ENCODE data around the gene MUSK. TPM values are rescaled to one million over a fixed set of nuclear protein-coding genes. Genes with fewer than 3 reads are reported as not detected.
"Not testable (repeated sequence)": the region's sequence is repeated elsewhere in the genome, so short reads cannot be mapped to it uniquely, and the experiment has no call there.

Gene MUSK
- total RNA-seq, 1 experiment from 2014 or later: not detected

DNA sequence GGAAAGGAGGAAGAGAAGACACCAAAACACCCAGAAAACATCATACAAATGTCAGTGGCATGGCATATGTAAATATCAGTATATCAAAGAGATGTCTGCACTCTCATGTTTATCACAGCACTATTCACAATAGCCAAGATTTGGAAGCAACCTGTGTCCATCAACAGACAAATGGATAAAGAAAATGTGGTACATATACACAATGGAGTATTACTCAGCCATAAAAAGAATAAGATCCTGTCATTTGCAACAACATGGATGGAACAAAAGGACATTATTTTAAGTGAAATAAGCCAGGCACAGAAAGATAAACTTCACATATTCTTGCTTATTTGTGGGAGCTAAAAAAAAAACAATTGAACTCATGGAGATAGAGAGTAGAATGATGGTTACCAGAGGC is 156.5 kb downstream of the MUSK start:
- in situ Hi-C loops (cut with HindIII; ENCODE audit: low pct_unique_long_range_greater_than_20kb, low sequenced_read_pairs): not testable (repeated sequence)

DNA sequence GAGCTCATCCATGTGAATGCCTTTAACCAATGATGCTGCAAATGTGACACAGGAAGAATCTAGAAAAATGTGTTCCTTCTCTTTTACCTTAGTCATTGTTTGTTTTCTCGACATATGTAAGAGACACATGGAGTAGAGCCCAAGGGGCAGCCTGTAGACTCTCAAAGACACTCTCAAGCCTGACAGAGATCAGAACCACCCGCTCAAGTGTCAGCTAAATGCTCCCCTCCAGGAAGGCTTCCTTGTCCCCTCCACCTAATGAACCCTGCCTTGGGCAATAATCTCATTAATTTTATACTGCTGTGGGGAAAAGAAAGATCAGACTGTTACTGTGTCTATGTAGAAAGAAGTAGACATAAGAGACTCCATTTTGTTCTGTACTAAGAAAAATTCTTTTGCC is 157.4 kb downstream of the MUSK start:
- in situ Hi-C loops (cut with HindIII; ENCODE audit: low pct_unique_long_range_greater_than_20kb, low sequenced_read_pairs): no loop called here
- no peak for DNase-seq (ENCODE audit: low read depth, low spot score)

More for the DNA sequence above, 156.5 kb downstream of the MUSK start:
- not testable (repeated sequence) for DNase-seq (ENCODE audit: low read depth, low spot score)

DNA sequence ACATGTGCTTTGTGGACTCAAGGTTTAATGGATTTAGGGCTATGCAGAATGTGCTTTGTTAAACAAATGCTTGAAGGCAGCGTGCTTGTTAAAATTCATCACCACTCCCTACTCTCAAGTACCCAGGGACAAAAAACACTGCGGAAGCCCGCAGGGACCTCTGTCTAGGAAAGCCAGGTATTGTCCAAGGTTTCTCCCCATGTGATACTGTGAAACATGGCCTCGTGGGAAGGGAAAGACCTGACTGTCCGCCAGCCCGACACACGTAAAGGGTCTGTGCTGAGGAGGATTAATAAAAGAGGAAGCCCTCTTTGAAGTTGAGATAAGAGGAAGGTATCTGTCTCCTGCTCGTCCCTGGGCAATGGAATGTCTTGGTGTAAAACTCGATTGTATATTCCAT is 157.8 kb downstream of the MUSK start:
- in situ Hi-C loops (cut with HindIII; ENCODE audit: low pct_unique_long_range_greater_than_20kb, low sequenced_read_pairs): not testable (repeated sequence)

DNA sequence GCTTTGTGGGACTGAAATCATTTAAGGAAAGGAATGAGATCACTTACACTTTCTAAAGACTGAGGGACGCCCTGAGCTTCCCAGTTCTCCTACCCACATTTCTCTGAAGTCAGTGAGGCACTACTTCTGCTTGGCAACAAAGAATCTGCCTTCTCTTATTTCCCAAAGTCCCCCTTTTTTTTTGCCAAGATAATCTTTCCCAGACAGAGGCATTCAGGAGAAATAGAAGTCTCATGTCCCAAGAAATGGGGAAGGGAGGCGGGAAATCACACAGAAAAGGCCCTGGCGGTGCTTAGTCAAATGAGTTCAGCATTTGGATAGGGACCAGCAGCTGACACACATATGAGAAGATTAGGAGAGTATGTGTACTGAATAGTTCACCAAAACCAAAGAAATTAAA is 159.7 kb downstream of the MUSK start:
- in situ Hi-C loops (cut with HindIII; ENCODE audit: low pct_unique_long_range_greater_than_20kb, low sequenced_read_pairs): no loop called here
- no peak for DNase-seq (ENCODE audit: low read depth, low spot score)

More for the DNA sequence above, 157.8 kb downstream of the MUSK start:
- not testable (repeated sequence) for DNase-seq (ENCODE audit: low read depth, low spot score)

DNA sequence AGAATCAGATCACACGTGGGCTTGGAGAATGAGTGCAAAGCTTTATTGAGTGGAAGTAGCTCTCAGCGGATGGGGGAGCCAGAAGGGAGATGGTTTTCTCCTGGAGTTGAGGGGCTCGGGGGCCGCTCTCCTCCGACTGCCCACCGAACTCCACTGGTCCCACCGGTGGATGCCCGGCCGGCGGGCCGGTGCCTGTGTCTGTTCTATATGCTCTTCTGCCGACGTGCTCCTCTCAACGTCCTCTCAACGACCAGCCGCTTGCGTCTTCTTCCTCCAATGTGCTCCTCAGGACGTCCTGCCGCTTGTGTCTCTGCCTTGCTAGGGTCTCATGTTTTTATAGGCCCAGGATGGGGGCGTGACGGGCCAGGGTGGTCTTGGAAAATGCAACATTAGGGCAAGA is 161.9 kb downstream of the MUSK start:
- no peak for DNase-seq (ENCODE audit: low read depth, low spot score)
- in situ Hi-C loops (cut with HindIII; ENCODE audit: low pct_unique_long_range_greater_than_20kb, low sequenced_read_pairs): no loop called here

DNA sequence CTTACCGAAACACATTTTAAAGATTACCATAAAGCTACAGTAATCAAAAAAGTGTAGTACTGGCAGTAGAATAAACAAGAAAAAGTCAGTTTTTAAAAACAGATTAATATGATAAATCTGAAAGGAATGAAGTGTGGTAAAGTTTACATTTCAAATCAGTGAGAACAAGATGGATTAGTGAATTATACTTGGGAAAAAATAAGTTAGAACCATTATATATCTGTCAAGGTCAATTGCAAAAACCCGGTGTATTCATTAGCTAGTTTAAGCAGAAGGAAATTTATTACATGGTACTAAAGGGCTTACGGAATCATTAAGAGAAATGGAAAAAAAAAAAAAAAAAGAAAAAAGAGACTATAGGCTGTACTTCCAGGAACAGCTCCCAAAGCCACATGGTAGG is 164.3 kb downstream of the MUSK start:
- in situ Hi-C loops (cut with HindIII; ENCODE audit: low pct_unique_long_range_greater_than_20kb, low sequenced_read_pairs): no loop called here
- DNase-seq (ENCODE audit: low read depth, low spot score): no peak

DNA sequence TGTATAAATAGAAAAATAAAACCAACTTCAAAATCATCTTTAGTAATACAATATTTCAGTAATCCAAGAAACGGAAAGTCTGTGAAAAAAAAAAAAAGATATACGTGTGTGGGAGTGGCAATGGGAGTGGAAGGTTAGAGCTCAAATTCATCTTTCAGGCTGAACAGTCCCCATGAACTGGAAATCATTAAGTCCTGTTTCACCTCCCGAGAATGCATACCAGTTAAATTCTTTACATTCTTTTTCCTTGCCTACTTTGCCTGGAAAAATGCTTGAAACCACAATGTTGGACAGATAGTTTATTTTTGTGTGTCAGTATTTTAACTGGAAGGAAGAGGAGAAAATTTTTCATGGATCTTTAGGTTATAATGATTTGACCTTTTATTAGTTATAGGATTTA is 166.8 kb downstream of the MUSK start:
- in situ Hi-C loops (cut with HindIII; ENCODE audit: low pct_unique_long_range_greater_than_20kb, low sequenced_read_pairs): no loop called here
- DNase-seq (ENCODE audit: low read depth, low spot score): no peak

DNA sequence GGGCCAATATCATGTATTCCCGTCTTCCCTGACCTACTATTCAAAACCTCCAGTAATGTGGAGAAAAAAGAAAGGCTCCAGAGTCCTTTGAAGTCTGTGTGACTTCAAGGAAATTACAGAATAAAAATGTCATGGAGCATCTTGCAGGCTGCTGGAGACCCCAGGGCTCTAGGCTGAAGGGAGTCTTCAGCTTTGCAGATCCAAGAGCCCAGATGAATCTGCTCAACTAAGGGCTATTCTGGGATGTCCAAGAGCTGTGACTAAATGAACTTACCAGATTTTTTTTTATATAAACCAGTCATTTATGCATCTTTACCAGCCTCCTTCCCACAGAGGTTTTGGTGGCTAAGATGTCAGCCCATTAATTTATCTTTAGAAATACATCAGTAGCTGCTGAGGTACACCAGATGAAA is 167.3 kb downstream of the MUSK start:
- in situ Hi-C loops (cut with HindIII; ENCODE audit: low pct_unique_long_range_greater_than_20kb, low sequenced_read_pairs): no loop called here

DNA sequence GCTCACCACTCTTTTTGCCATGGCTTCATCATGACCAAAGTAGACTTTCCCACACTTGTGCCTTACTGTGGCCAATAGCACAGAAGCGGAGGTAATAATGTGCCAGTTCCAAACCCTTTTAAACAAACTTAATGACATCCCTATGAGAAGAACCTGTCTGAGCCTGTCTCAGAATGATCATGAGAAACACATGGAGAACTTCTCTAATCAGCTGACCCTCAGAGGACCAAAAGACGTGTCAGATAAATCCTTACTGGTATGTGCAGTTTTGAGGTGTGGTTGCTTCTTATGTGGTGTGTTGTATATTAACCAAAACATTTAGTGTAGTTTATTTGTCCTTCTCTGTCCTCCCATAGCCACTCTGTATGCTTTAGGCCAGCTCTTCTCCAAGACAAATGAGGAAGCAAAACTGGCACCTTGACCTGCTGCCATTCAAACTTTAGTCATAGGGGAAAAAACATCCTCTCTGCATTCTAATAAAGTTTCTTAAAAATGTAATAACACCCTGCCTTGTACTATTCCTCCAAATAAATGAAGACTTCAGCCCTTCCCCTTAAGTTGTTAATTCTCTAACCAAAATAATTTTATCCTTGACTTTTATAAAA is 168.9 kb downstream of the MUSK start:
- DNase-seq (ENCODE audit: low read depth, low spot score): no peak
- in situ Hi-C loops (cut with HindIII; ENCODE audit: low pct_unique_long_range_greater_than_20kb, low sequenced_read_pairs): no loop called here

More for the DNA sequence above, 167.3 kb downstream of the MUSK start:
- no peak for DNase-seq (ENCODE audit: low read depth, low spot score)

DNA sequence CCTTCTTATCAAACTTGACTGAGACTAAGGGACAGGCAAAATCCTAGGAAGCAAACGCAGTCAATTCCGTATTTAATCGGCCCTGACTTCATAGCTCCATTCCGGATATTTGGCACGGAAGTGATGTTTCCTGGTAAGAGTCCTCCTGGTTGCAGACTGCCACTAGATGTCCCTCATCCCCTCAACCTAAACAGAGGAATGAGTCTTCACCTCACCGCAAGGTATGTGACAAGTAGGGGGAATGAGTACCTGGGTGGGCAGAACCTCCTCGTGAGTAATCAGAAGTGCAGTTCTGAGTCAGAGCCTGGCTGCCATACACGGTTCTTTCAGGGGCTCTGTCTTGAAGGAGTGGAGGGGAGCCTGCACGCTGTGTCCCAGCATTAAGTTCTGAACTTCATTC is 173.6 kb downstream of the MUSK start:
- in situ Hi-C loops (cut with HindIII; ENCODE audit: low pct_unique_long_range_greater_than_20kb, low sequenced_read_pairs): no loop called here
- peak; percentile 11 for DNase-seq (ENCODE audit: low read depth, low spot score)

DNA sequence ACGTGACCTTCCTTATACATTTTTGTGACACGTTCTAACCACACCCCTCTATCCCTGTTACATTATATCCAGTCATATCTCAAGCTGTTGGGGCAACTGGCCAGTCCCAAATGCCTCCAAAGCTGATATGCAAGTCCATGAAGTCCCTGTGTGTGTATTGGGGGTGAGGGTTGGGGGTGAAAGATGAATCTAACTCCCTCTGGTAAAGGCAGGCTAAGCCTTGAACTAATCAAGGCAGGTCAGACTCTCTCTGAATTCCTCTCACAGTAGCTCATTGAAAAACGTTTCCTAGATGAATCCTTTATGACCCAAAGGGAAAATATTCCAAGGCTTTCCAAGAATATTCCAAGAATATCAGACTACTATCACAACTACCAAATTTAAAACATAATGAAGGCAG is 174.4 kb downstream of the MUSK start:
- DNase-seq (ENCODE audit: low read depth, low spot score): no peak
- in situ Hi-C loops (cut with HindIII; ENCODE audit: low pct_unique_long_range_greater_than_20kb, low sequenced_read_pairs): no loop called here

DNA sequence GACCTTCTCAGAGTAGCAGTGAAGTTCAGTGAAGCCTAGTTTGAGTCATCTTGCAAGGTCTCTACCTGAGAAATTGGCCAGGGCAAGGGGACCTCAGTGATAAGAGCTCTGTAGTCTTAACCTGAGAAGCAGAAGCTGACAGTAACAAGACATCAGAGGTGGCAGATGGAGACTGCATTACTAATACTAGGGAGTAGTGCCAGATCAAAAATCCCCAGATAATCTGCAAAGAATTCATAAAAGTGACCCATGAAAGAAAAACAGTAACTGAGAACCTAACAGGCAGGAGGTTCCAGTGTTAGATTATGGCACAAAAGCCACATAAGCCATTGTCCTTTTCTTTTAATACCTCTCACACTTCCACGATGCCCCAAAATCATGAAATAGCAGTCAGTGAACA is 175.5 kb downstream of the MUSK start:
- in situ Hi-C loops (cut with HindIII; ENCODE audit: low pct_unique_long_range_greater_than_20kb, low sequenced_read_pairs): no loop called here
- no peak for DNase-seq (ENCODE audit: low read depth, low spot score)

DNA sequence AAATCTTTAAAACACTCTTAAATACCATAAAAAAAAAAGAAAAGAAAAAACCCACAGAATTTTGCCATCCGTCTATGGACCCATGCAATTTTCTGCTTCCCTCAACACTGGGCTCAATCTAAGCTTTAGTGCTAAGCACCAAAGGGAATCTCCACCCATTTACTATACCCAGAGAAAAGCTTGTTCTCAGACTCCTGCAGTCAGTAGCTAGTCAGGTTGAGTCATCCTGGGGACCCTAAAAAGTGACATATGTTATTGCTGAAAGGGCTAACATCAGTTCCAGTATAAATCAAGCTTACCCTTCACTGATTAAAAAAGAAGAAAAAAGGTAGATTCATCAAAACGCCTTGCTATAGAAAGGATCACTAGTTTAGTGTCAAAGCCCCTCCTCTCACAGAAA is 177.6 kb downstream of the MUSK start:
- in situ Hi-C loops (cut with HindIII; ENCODE audit: low pct_unique_long_range_greater_than_20kb, low sequenced_read_pairs): no loop called here
- no peak for DNase-seq (ENCODE audit: low read depth, low spot score)

DNA sequence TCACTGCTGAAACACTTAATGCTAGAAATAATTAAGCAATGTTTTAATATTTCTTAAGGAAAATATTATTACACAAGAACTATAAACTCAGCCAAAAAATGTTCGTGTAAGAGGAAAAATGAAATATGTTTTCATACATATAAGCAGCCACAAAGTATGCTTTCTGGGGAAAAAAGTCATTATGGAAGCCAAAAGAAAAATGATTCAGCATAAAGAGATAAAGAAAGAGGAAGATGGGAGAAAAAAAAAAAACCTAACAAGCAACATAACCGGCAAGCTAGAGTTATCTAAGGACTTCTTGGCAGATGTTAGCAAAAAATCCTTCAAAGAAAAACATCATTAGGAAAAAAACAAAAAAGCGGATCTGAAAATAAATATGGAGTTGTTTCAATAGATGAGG is 179.1 kb downstream of the MUSK start:
- no peak for DNase-seq (ENCODE audit: low read depth, low spot score)
- in situ Hi-C loops (cut with HindIII; ENCODE audit: low pct_unique_long_range_greater_than_20kb, low sequenced_read_pairs): no loop called here

DNA sequence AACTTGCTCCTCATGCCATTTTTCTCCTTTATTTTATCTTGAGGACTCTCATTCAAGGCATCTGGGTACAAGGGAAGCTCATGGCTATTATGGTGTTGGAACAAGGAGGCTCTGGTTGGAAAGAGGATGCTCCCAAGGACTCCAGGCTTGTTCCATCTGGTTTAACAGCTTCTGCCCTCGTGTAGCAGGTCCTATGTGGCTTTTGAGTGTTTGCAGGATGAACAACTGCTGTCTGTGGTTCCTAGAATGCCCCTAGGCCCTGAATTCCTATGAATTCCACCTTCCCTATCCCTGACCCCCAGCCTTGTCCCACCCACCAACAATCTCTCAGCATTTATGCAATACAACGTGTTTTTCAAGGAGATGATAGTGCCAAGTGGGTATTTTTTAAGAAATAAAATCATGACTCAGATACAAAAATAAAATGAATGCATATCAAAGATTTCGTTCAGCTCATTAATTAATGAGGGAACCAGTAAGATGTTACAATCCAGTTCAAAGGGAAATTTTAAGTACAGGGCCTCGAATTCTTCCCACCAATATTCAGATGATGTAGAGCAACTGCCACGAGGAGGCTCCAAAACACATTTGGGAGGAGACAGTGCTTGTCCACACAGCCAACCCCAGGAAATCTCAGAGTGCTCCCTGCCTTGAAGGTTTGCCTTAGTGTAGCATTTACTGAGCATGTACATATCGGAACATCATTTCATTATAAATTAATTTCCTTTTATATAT is 182.0 kb downstream of the MUSK start:
- DNase-seq (ENCODE audit: low read depth, low spot score): peak; percentile 33
- in situ Hi-C loops (cut with HindIII; ENCODE audit: low pct_unique_long_range_greater_than_20kb, low sequenced_read_pairs): no loop called here

Small RNA genes within 50 kb of the gene (small RNA-seq; reads per million reads assigned to genes)
- 0 reads per million in 2 experiments for gene AL513328.1

Other genes starting within 250 kb of the MUSK start
- gene SVEP1, start 89.0 kb upstream of the MUSK start, total RNA-seq (2014; rRNA removed; shearing (Covaris generic)): not detected in 2 replicates

Data from SK-MEL-5 (cell line).